GM12892 (cell line): ENCODE results near the gene GRIP2.

ENCODE experiments used
- POLR2A ChIP-seq: IDR thresholded peaks from 2 replicates; pipeline ENCODE4 v1.6.1; 2011; ENCODE audit warnings: low read depth, low read length, control low read depth
- POLR2AphosphoS5 ChIP-seq: IDR thresholded peaks from 2 replicates; pipeline ENCODE4 v1.6.1; 2011; ENCODE audit warnings: low read depth, low read length, control low read depth
- TAF1 ChIP-seq: IDR thresholded peaks from 2 replicates; pipeline ENCODE4 v1.6.1; 2011; ENCODE audit warnings: low read depth, mild to moderate bottlenecking, control low read depth, low read length, borderline replicate concordance

GRCh38 chr3:14453876-14454638 is 86.1 kb downstream of the GRIP2 start:
- TF ChIP-seq POLR2A (no peak), POLR2AphosphoS5 (no peak), TAF1 (no peak)
